Pancreas (tissue), 10 donors: Measurements from ENCODE around the gene COL2A1. TPM values are rescaled to one million over a fixed set of nuclear protein-coding genes. Genes with fewer than 3 reads are reported as not detected.

Source experiments
- ATAC-seq, 4 donors: fragments of 200-7000 bp; cut with Tn5 transposase; one replicate each; pipeline versions ENCODE4 v1.8.0 to v1.9.1; 2020; ENCODE audit warnings: mild to moderate bottlenecking in 4 of 4, moderate library complexity in 4 of 4
- DNase-seq, 6 donors: peaks; one replicate each; pipeline ENCODE4 v3.0.0-alpha.2; 2020
- FAIRE-seq: peaks from 2 replicates; lab custom pipeline; 2012; peaks lifted over from hg19 to GRCh38; lab: Jason Lieb, UNC
- H3K27ac ChIP-seq, 4 donors: fragments of 200-600 bp; sonication (generic); 1 replicate in 3 of 4; 2 replicates in 1 of 4; pipeline versions ENCODE4 v1.5.0 to v1.8.0; 2020
- H3K27me3 ChIP-seq, 4 donors: fragments of 200-600 bp; one replicate each; pipeline ENCODE4 v1.8.0; 2021
- H3K36me3 ChIP-seq, 3 donors: fragments of 200-600 bp; sonication (generic) in 1 of 3; one replicate each; pipeline versions ENCODE4 v1.5.0 to v1.8.0; 2020 to 2021
- H3K4me1 ChIP-seq, 3 donors: fragments of 200-600 bp; one replicate each; pipeline ENCODE4 v1.8.0; 2021
- H3K4me3 ChIP-seq, 4 donors: fragments of 200-600 bp; sonication (generic) in 2 of 4; one replicate each; pipeline versions ENCODE4 v1.5.0 to v1.8.0; 2020 to 2021
- H3K9me3 ChIP-seq, 4 donors: fragments of 200-600 bp; one replicate each; pipeline ENCODE4 v1.8.0; 2021
- CTCF ChIP-seq, 4 donors: fragments of 200-600 bp; sonication (generic) in 3 of 4; IDR thresholded peaks; one replicate each; pipeline versions ENCODE4 v1.5.0 to v1.8.0; 2021; ENCODE audit warnings: antibody characterized with exemption in 4 of 4
- WGBS, 2 donors: extraction: QIAGEN DNeasy Blood & Tissue Kit; methylation state at CpG; one replicate each; pipeline ENCODE4 v1.1.7; 2013; 5-methylcytosine and 5-hydroxymethylcytosine counted together
- intact Hi-C, 3 donors: fragments of 100-400 bp; cut with DNase I; formaldehyde crosslinking; loops; one replicate each; pipeline versions ENCODE4 v1.11.1 to v1.14.2; 2022
- polyA plus RNA-seq, 2 donors: library from polyadenylated mRNA; stranded (reverse); fragments of 200-250 nt; gene quantifications; one replicate each; pipeline ENCODE4 v1.2.3, GENCODE V29; 2013
- total RNA-seq, 6 donors: library from RNA; stranded (reverse); fragmentation: NEBNext Ultra II Directional in 4 of 6; extraction: Animal tissue kit (Norgen Biotek cat#: 25700) in 4 of 6; gene quantifications; one replicate each; pipeline versions ENCODE4 v1.2.1 to v1.2.4, GENCODE V29; 2021 to 2023
- donor health status: healthy with polysubstance abuse.
- donor health status: DM: no; HTN: no; CAD: no; lungs with moderate emphysema.
- donor health status: DM: no; HTN: no; CAD: no.
- donor health status: control.
- donor health status: control.
- donor health status: Bipolar disorder and iron deficiency.
- donor health status: DM: yes; HTN: yes; CAD: no.
- donor health status: DM: no; HTN: no; CAD: no.
- donor health status: DM: no; HTN: no; CAD: no.
- donor health status: DM: yes; HTN: yes; CAD: no.

The COL2A1 gene
- total and polyA plus RNA-seq, 8 donors = 0.04 to 0.12 (median 0.06) TPM; not detected in 5

GRCh38 chr12:48032597-48032996 is 28.3 kb upstream of the COL2A1 start:
- Histone ChIP-seq H3K4me3 (no peak overlapping the region), H3K36me3 (no peaks in the 10 kb centered on the region), H3K27me3 (no peaks in the 10 kb centered on the region), H3K4me1 (no peaks in the 10 kb centered on the region), H3K27ac (no peak overlapping the region), H3K9me3 (no peaks in the 10 kb centered on the region)
- FAIRE-seq (no peak), DNase-seq (no peak), ATAC-seq (no peak)
- intact Hi-C loops = no loop called here
- 96 to 100% methylated on average over 1 of the region's 1 CpG for WGBS, 2 donors
- TF ChIP-seq CTCF (IDR thresholded peaks at IDR 0.05) = no peak

GRCh38 chr12:48031135-48031960 is 27.1 kb upstream of the COL2A1 start:
- ATAC-seq (no peak), FAIRE-seq (no peak), DNase-seq (no peak)
- TF ChIP-seq CTCF (IDR thresholded peaks at IDR 0.05) = no peak
- no peak overlapping the region for H3K4me3 ChIP-seq
- no peak overlapping the region for H3K27ac ChIP-seq
- no peaks in the 10 kb centered on the region for H3K9me3 ChIP-seq
- no peaks in the 10 kb centered on the region for H3K36me3 ChIP-seq
- intact Hi-C loops = no loop called here
- no peaks in the 10 kb centered on the region for H3K27me3 ChIP-seq
- H3K4me1 ChIP-seq = no peaks in the 10 kb centered on the region
- 82 to 91% methylated on average over 12 of the region's 12 CpGs for WGBS, 2 donors

- DNase-seq = no peak
- H3K27me3 ChIP-seq = no peaks in the 10 kb centered on the region
- no peaks in the 10 kb centered on the region for H3K36me3 ChIP-seq
- TF ChIP-seq CTCF (IDR thresholded peaks at IDR 0.05) = no peak
- intact Hi-C loops = no loop called here
- FAIRE-seq = no peak
- no peak overlapping the region for H3K27ac ChIP-seq
- 73 to 76% methylated on average over 4 of the region's 4 CpGs for WGBS, 2 donors
- ATAC-seq = peak in 1 of 4 donors; percentile 37
- no peaks in the 10 kb centered on the region for H3K4me1 ChIP-seq
- H3K9me3 ChIP-seq = no peaks in the 10 kb centered on the region
- no peak overlapping the region for H3K4me3 ChIP-seq
Measured at GRCh38 chr12:48030173-48030650, 25.9 kb upstream of the COL2A1 start.

- DNase-seq = no peak
- FAIRE-seq = no peak
Measured at GRCh38 chr12:48029491-48030172, 25.4 kb upstream of the COL2A1 start.

More at GRCh38 chr12:48029491-48030172, 25.4 kb upstream of the COL2A1 start:
- Histone ChIP-seq H3K27ac (no peak overlapping the region), H3K27me3 (no peaks in the 10 kb centered on the region), H3K36me3 (no peaks in the 10 kb centered on the region), H3K9me3 (no peaks in the 10 kb centered on the region), H3K4me3 (no peak overlapping the region), H3K4me1 (no peaks in the 10 kb centered on the region)
- WGBS, 2 donors = 60 to 61% methylated on average over 8 of the region's 8 CpGs
- peak in 1 of 4 donors; percentile 18 for ATAC-seq
- TF ChIP-seq CTCF (IDR thresholded peaks at IDR 0.05) = no peak
- intact Hi-C loops = no loop called here
